ENCODE data around the gene TC2N. TPM values are rescaled to one million over a fixed set of nuclear protein-coding genes. Genes with fewer than 3 reads are reported as not detected.

TC2N gene
- total RNA-seq, 2 donors from 2014 or later, result 3.9 to 12.5 TPM

GRCh38 chr14:91878274-91878673 is 10.9 kb upstream of the TC2N start:
- Histone ChIP-seq H3K36me3 (peaks cover 8% of the 10 kb centered on the region), H3K4me1 (peaks cover 0 to 12% of the 10 kb centered on the region in 2 donors), H3K4me3 (no peak overlapping the region), H3K27me3 (no peaks in the 10 kb centered on the region), H3K27ac (no peak overlapping the region), H3K9me3 (no peaks in the 10 kb centered on the region)
- DNase-seq (ENCODE audit: low spot score), result no peak
- no peak for TF ChIP-seq CTCF (IDR thresholded peaks at IDR 0.05)

GRCh38 chr14:91877376-91877915 is 10.1 kb upstream of the TC2N start:
- Histone ChIP-seq H3K27me3 (no peaks in the 10 kb centered on the region), H3K27ac (no peak overlapping the region), H3K4me3 (no peak overlapping the region), H3K9me3 (no peaks in the 10 kb centered on the region), H3K36me3 (peaks cover 8% of the 10 kb centered on the region), H3K4me1 (peaks cover 0 to 11% of the 10 kb centered on the region in 2 donors)
- no peak for DNase-seq (ENCODE audit: low spot score)
- TF ChIP-seq CTCF (IDR thresholded peaks at IDR 0.05), result no peak

GRCh38 chr14:91876492-91876891 is 9.2 kb upstream of the TC2N start:
- no peaks in the 10 kb centered on the region for H3K9me3 ChIP-seq
- TF ChIP-seq CTCF (IDR thresholded peaks at IDR 0.05), result no peak
- peaks cover 0 to 15% of the 10 kb centered on the region in 2 donors for H3K4me1 ChIP-seq
- no peak for DNase-seq (ENCODE audit: low spot score)
- no peak overlapping the region for H3K4me3 ChIP-seq
- H3K27ac ChIP-seq, result no peak overlapping the region
- H3K27me3 ChIP-seq, result no peaks in the 10 kb centered on the region
- peaks cover 8% of the 10 kb centered on the region for H3K36me3 ChIP-seq

- TF ChIP-seq CTCF (IDR thresholded peaks at IDR 0.05), result no peak
- no peaks in the 10 kb centered on the region for H3K9me3 ChIP-seq
- no peak overlapping the region for H3K27ac ChIP-seq
- no peak for DNase-seq (ENCODE audit: low spot score)
- H3K27me3 ChIP-seq, result no peaks in the 10 kb centered on the region
- peaks cover 6% of the 10 kb centered on the region for H3K36me3 ChIP-seq
- H3K4me3 ChIP-seq, result no peak overlapping the region
- H3K4me1 ChIP-seq, result peaks cover 0 to 15% of the 10 kb centered on the region in 2 donors
Observed at GRCh38 chr14:91875525-91876286, 8.4 kb upstream of the TC2N start.

GRCh38 chr14:91873471-91874415 is 6.4 kb upstream of the TC2N start:
- no peaks in the 10 kb centered on the region for H3K9me3 ChIP-seq
- peaks cover 0 to 15% of the 10 kb centered on the region in 2 donors for H3K4me1 ChIP-seq
- H3K27ac ChIP-seq, result peak overlapping the region in 1 of 2 donors; percentile 58
- peaks cover 19% of the 10 kb centered on the region for H3K36me3 ChIP-seq
- no peak overlapping the region for H3K4me3 ChIP-seq
- H3K27me3 ChIP-seq, result no peaks in the 10 kb centered on the region
- TF ChIP-seq CTCF (IDR thresholded peaks at IDR 0.05), result no peak
- DNase-seq (ENCODE audit: low spot score), result no peak
